GM21737 (cell line): ENCODE results near the gene TCFL5.

ENCODE experiments used
- ATAC-seq: cut with Tn5 transposase; IDR thresholded peaks from one replicate; pipeline ENCODE4 v1.9.1; 2021; ENCODE audit warnings: mild to moderate bottlenecking, moderate library complexity; ENCODE audit not compliant: unreplicated experiment

The TCFL5 gene

GRCh38 chr20:62896526-62896925 is 34.9 kb upstream of the TCFL5 start:
- no peak for ATAC-seq

GRCh38 chr20:62895539-62895938 is 33.9 kb upstream of the TCFL5 start:
- ATAC-seq: no peak

GRCh38 chr20:62894261-62894660 is 32.6 kb upstream of the TCFL5 start:
- no peak for ATAC-seq

- no peak for ATAC-seq
These were observed 32.1 kb upstream of the TCFL5 start for GRCh38 chr20:62893700-62894099.

- no peak for ATAC-seq
These were observed 31.0 kb upstream of the TCFL5 start for GRCh38 chr20:62892348-62893304.

- ATAC-seq: no peak
These were observed 29.5 kb upstream of the TCFL5 start for GRCh38 chr20:62891111-62891510.

GRCh38 chr20:62890444-62890843 is 28.8 kb upstream of the TCFL5 start:
- ATAC-seq: no peak

- no peak for ATAC-seq
These were observed 28.2 kb upstream of the TCFL5 start for GRCh38 chr20:62889871-62890270.

GRCh38 chr20:62889411-62889810 is 27.8 kb upstream of the TCFL5 start:
- ATAC-seq: no peak

GRCh38 chr20:62888910-62889309 is 27.3 kb upstream of the TCFL5 start:
- ATAC-seq: no peak

GRCh38 chr20:62888406-62888805 is 26.8 kb upstream of the TCFL5 start:
- no peak for ATAC-seq

- ATAC-seq: no peak
These were observed 26.2 kb upstream of the TCFL5 start for GRCh38 chr20:62887860-62888239.

- no peak for ATAC-seq
These were observed 25.7 kb upstream of the TCFL5 start for GRCh38 chr20:62887152-62887859.

GRCh38 chr20:62886709-62887058 is 25.1 kb upstream of the TCFL5 start:
- ATAC-seq: no peak

GRCh38 chr20:62885896-62886708 is 24.5 kb upstream of the TCFL5 start:
- no peak for ATAC-seq

GRCh38 chr20:62885046-62885895 is 23.6 kb upstream of the TCFL5 start:
- no peak for ATAC-seq

GRCh38 chr20:62884556-62884955 is 22.9 kb upstream of the TCFL5 start:
- no peak for ATAC-seq

GRCh38 chr20:62882426-62882825 is 20.8 kb upstream of the TCFL5 start:
- no peak for ATAC-seq

- no peak for ATAC-seq
These were observed 20.2 kb upstream of the TCFL5 start for GRCh38 chr20:62881662-62882395.
